HepG2 (cell line): Measurements from ENCODE around the gene RAD23A. TPM values are rescaled to one million over a fixed set of nuclear protein-coding genes. Genes with fewer than 3 reads are reported as not detected.

ENCODE experiments used
- ARNT ChIP-seq: fragments of 450-650 bp; IDR thresholded peaks from 2 replicates; pipeline ENCODE4 v1.6.1; 2017
- CREB1 ChIP-seq, 2 experiments: fragments of 450-650 bp in 1 of 2; IDR thresholded peaks; 2 replicates each; pipeline ENCODE4 v1.6.1; 2016 to 2017; ENCODE audit warnings: control low read depth in 1 of 2, mild to moderate bottlenecking in 1 of 2, missing compliant biosample characterization in 1 of 2, missing genetic modification characterization in 1 of 2
- ELF4 ChIP-seq: sonication (generic); formaldehyde crosslinking; IDR thresholded peaks from 2 replicates; pipeline ENCODE4 v1.5.0; 2020; ENCODE audit warnings: missing genetic modification reagents, mild to moderate bottlenecking, moderate library complexity, borderline replicate concordance
- FOXM1 ChIP-seq: sonication (generic); formaldehyde crosslinking; IDR thresholded peaks from 2 replicates; pipeline ENCODE4 v1.5.0; 2020; ENCODE audit warnings: missing genetic modification reagents
- GATA4 ChIP-seq: sonication (generic); IDR thresholded peaks from 2 replicates; pipeline ENCODE4 v1.6.1; 2016; ENCODE audit warnings: antibody characterized with exemption, low read depth, borderline replicate concordance
- POGZ ChIP-seq: sonication (generic); formaldehyde crosslinking; IDR thresholded peaks from 2 replicates; pipeline ENCODE4 v1.4.0; 2020; ENCODE audit warnings: mild to moderate bottlenecking, missing genetic modification reagents
- RFX1 ChIP-seq: fragments of 450-650 bp; IDR thresholded peaks from 2 replicates; pipeline ENCODE4 v1.6.1; 2017
- RFX5 ChIP-seq: IDR thresholded peaks from 2 replicates; pipeline ENCODE4 v1.6.1; 2011; ENCODE audit warnings: low read depth, low read length, improper control_type of control experiment
- RXRB ChIP-seq: IDR thresholded peaks from 2 replicates; pipeline ENCODE4 v1.6.1; 2016; ENCODE audit warnings: borderline replicate concordance, missing genetic modification reagents, missing compliant biosample characterization
- SALL2 ChIP-seq: sonication (generic); formaldehyde crosslinking; IDR thresholded peaks from 2 replicates; pipeline ENCODE4 v1.8.1; 2023; ENCODE audit warnings: mild to moderate bottlenecking, missing genetic modification reagents, inconsistent platforms
- SATB2 ChIP-seq: sonication (generic); formaldehyde crosslinking; IDR thresholded peaks from 2 replicates; pipeline ENCODE4 v1.5.0; 2020; ENCODE audit warnings: missing genetic modification reagents
- SIN3B ChIP-seq: fragments of 150-350 bp; IDR thresholded peaks from 2 replicates; pipeline ENCODE4 v1.6.1; 2014; ENCODE audit warnings: low read length
- SP140L ChIP-seq: sonication (generic); formaldehyde crosslinking; IDR thresholded peaks from 2 replicates; pipeline ENCODE4 v1.4.0; 2020; ENCODE audit warnings: missing genetic modification reagents, borderline replicate concordance
- SSRP1 ChIP-seq: IDR thresholded peaks from 2 replicates; pipeline ENCODE4 v1.6.1; 2016; ENCODE audit warnings: control low read depth
- ZBTB1 ChIP-seq: sonication (generic); formaldehyde crosslinking; IDR thresholded peaks from 2 replicates; pipeline ENCODE4 v1.4.0; 2020; ENCODE audit warnings: missing genetic modification reagents, borderline replicate concordance
- ZNF143 ChIP-seq: sonication (generic); formaldehyde crosslinking; IDR thresholded peaks from 2 replicates; pipeline ENCODE4 v1.4.0; 2020; ENCODE audit warnings: missing genetic modification reagents
- ZNF34 ChIP-seq: sonication (generic); formaldehyde crosslinking; IDR thresholded peaks from 2 replicates; pipeline ENCODE4 v1.4.0; 2020; ENCODE audit warnings: mild to moderate bottlenecking, missing genetic modification reagents, borderline replicate concordance
- ZNF777 ChIP-seq: sonication (generic); formaldehyde crosslinking; IDR thresholded peaks from 2 replicates; pipeline ENCODE4 v1.4.0; 2020; ENCODE audit warnings: missing genetic modification reagents
- ZNF879 ChIP-seq: sonication (generic); formaldehyde crosslinking; IDR thresholded peaks from 2 replicates; pipeline ENCODE4 v1.8.1; 2023; ENCODE audit warnings: missing genetic modification reagents
- ZSCAN31 ChIP-seq: sonication (generic); formaldehyde crosslinking; IDR thresholded peaks from 2 replicates; pipeline ENCODE4 v1.5.0; 2020; ENCODE audit warnings: low read depth, mild to moderate bottlenecking, missing genetic modification reagents
- polyA plus RNA-seq, 8 experiments: library from polyadenylated mRNA; depleted of rRNA in 3 of 8; stranded (reverse) in 7 of 8; unstranded in 1 of 8; fragments of >200 nt; fragmentation: Illumina TruSeq in 4 of 8; extraction: Trizol in 4 of 8; gene quantifications; 2 replicates each; pipeline versions ENCODE4 v1.2.1 to v1.2.3, GENCODE V29; 2011 to 2016; ENCODE audit warnings: low read depth in 4 of 8, missing spikeins in 1 of 8, mixed read lengths in 1 of 8; ENCODE audit not compliant: insufficient read depth in 1 of 8
- total RNA-seq, 5 experiments: library from RNA; depleted of rRNA; stranded (reverse); fragments of >200 nt; fragmentation: Illumina TruSeq; extraction: Trizol; gene quantifications; 2 replicates each; pipeline ENCODE4 v1.2.3, GENCODE V29; 2016; ENCODE audit warnings: low read depth in 1 of 5
- TF ChIP-seq, protein P1 (sequence below): sonication (generic); formaldehyde crosslinking; IDR thresholded peaks from 2 replicates; pipeline ENCODE4 v1.4.0; 2020; ENCODE audit warnings: missing genetic modification reagents
- TF ChIP-seq, protein P2 (sequence below): sonication (generic); formaldehyde crosslinking; IDR thresholded peaks from 2 replicates; pipeline ENCODE4 v1.8.0; 2023; ENCODE audit warnings: mild to moderate bottlenecking, missing genetic modification reagents
- TF ChIP-seq, protein P3 (sequence below): sonication (generic); formaldehyde crosslinking; IDR thresholded peaks from 2 replicates; pipeline ENCODE4 v1.5.0; 2020; ENCODE audit warnings: missing genetic modification reagents, mild to moderate bottlenecking, borderline replicate concordance
- TF ChIP-seq, protein P4 (sequence below): sonication (generic); formaldehyde crosslinking; IDR thresholded peaks from 2 replicates; pipeline ENCODE4 v1.8.1; 2023; ENCODE audit warnings: mild to moderate bottlenecking, missing genetic modification reagents, borderline replicate concordance

The RAD23A gene
- total and polyA plus RNA-seq, 2 of the 13 experiments (the other 11 are each of a cell fraction or from before 2014, with no cell fraction given), result 42.5 to 54.2 TPM

DNA sequence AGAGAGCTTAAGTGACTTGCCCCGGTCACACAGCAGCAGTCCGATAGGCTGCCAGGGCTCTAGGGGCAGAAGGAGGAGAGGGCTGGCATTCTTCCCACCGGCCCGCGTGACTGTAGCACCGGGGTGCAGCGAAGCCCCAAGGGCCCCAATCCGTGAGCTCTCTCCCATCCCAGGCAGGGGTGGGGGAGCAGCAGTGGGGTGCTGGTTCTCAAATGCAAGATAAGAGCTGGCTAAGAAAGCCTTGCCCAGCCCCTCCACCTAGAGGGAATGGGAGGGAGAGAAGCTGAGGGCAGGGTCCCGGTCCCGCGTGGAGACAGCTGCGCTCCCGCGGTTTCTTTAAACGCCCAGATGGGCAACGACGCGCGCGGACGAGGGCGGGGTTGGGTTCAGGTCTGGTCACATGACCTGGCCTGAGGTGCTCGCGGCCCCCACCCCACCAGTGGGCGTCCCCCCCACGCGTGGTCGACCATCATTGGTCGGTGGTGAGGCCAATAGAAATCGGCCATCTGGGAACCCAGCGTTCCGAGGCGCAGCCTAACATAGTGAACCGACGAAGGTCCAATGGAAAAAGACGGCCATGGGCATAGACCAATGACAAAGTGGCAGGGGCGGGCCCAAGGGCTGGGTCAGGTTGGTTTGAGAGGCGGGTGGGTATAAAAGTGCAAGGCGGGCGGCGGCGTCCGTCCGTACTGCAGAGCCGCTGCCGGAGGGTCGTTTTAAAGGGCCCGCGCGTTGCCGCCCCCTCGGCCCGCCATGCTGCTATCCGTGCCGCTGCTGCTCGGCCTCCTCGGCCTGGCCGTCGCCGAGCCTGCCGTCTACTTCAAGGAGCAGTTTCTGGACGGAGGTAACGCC is 7.5 kb upstream of the RAD23A start, which contains the start of gene CALR (continued):
- TF ChIP-seq, protein P1, sequence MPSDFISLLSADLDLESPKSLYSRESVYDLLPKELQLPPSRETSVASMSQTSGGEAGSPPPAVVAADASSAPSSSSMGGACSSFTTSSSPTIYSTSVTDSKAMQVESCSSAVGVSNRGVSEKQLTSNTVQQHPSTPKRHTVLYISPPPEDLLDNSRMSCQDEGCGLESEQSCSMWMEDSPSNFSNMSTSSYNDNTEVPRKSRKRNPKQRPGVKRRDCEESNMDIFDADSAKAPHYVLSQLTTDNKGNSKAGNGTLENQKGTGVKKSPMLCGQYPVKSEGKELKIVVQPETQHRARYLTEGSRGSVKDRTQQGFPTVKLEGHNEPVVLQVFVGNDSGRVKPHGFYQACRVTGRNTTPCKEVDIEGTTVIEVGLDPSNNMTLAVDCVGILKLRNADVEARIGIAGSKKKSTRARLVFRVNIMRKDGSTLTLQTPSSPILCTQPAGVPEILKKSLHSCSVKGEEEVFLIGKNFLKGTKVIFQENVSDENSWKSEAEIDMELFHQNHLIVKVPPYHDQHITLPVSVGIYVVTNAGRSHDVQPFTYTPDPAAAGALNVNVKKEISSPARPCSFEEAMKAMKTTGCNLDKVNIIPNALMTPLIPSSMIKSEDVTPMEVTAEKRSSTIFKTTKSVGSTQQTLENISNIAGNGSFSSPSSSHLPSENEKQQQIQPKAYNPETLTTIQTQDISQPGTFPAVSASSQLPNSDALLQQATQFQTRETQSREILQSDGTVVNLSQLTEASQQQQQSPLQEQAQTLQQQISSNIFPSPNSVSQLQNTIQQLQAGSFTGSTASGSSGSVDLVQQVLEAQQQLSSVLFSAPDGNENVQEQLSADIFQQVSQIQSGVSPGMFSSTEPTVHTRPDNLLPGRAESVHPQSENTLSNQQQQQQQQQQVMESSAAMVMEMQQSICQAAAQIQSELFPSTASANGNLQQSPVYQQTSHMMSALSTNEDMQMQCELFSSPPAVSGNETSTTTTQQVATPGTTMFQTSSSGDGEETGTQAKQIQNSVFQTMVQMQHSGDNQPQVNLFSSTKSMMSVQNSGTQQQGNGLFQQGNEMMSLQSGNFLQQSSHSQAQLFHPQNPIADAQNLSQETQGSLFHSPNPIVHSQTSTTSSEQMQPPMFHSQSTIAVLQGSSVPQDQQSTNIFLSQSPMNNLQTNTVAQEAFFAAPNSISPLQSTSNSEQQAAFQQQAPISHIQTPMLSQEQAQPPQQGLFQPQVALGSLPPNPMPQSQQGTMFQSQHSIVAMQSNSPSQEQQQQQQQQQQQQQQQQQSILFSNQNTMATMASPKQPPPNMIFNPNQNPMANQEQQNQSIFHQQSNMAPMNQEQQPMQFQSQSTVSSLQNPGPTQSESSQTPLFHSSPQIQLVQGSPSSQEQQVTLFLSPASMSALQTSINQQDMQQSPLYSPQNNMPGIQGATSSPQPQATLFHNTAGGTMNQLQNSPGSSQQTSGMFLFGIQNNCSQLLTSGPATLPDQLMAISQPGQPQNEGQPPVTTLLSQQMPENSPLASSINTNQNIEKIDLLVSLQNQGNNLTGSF, result 0 out of 2 replicates have a peak, but pooled peaks have one; percentile 79
- peak; percentile 84 for TF ChIP-seq CREB1 (IDR thresholded peaks at IDR 0.05)
- peak; percentile 91 for TF ChIP-seq CREB1 (CRISPR knock-in tag; IDR thresholded peaks at IDR 0.05)
- peak; percentile 71 for TF ChIP-seq POGZ
- TF ChIP-seq FOXM1 (CRISPR knock-in tag), result no peak
- TF ChIP-seq, protein P2, sequence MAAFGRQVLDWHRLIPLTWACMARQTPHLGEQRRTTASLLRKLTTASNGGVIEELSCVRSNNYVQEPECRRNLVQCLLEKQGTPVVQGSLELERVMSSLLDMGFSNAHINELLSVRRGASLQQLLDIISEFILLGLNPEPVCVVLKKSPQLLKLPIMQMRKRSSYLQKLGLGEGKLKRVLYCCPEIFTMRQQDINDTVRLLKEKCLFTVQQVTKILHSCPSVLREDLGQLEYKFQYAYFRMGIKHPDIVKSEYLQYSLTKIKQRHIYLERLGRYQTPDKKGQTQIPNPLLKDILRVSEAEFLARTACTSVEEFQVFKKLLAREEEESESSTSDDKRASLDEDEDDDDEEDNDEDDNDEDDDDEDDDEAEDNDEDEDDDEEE, result no peak
- TF ChIP-seq, protein P3, sequence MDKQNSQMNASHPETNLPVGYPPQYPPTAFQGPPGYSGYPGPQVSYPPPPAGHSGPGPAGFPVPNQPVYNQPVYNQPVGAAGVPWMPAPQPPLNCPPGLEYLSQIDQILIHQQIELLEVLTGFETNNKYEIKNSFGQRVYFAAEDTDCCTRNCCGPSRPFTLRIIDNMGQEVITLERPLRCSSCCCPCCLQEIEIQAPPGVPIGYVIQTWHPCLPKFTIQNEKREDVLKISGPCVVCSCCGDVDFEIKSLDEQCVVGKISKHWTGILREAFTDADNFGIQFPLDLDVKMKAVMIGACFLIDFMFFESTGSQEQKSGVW, result no peak
- 0 out of 2 replicates have a peak, but pooled peaks have one; percentile 7 for TF ChIP-seq RXRB (CRISPR knock-in tag)
- no peak for TF ChIP-seq ARNT
- TF ChIP-seq ZNF143, result peak; percentile 33; the same call in 1 of the 2 replicates
- no peak; the same call in 1 of the 2 replicates for TF ChIP-seq RFX5
- TF ChIP-seq ELF4 (CRISPR knock-in tag), result no peak
- peak; percentile 98 for TF ChIP-seq ZNF777 (CRISPR knock-in tag)
- 0 out of 2 replicates have a peak, but pooled peaks have one; percentile 78 for TF ChIP-seq ZSCAN31 (CRISPR knock-in tag)
- TF ChIP-seq SALL2 (CRISPR knock-in tag), result peak; percentile 78
- no peak for TF ChIP-seq SATB2 (CRISPR knock-in tag)
- peak; percentile 78 for TF ChIP-seq SIN3B
- TF ChIP-seq ZBTB1 (CRISPR knock-in tag), result no peak
- TF ChIP-seq ZNF879 (CRISPR knock-in tag), result peak; percentile 81
- 0 out of 2 replicates have a peak, but pooled peaks have one; percentile 22 for TF ChIP-seq GATA4
- no peak for TF ChIP-seq SSRP1 (CRISPR knock-in tag)
- TF ChIP-seq, protein P4, sequence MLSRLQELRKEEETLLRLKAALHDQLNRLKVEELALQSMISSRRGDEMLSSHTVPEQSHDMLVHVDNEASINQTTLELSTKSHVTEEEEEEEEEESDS (CRISPR knock-in tag), result no peak
- no peak for TF ChIP-seq RFX1
- peak; percentile 93 for TF ChIP-seq ZNF34 (CRISPR knock-in tag)
- peak; percentile 80; the same call in 1 of the 2 replicates for TF ChIP-seq SP140L (CRISPR knock-in tag)
